Measurements from ENCODE around the gene RAB23.

Gene RAB23

GRCh38 chr6:57138026-57138425, 84.1 kb downstream of the RAB23 start:
- no peak for DNase-seq (ENCODE audit: low read depth in 4 of 4, low spot score in 1 of 4)

GRCh38 chr6:57137350-57137749, 84.8 kb downstream of the RAB23 start:
- DNase-seq (ENCODE audit: low read depth in 4 of 4, low spot score in 1 of 4): no peak

Data from stimulated activated CD4-positive, alpha-beta T cell treated with anti-CD3 and anti-CD28 coated beads, Interleukin-1b, Interleukin-23, amount 100 ng/mL, for 24 hours (primary cell).